Right forelimb (tissue), 1 donor: ENCODE data around the gene TSPYL4.
"Not testable (repeated sequence)": the region's sequence is repeated elsewhere in the genome, so short reads cannot be mapped to it uniquely, and the experiment has no call there.

Source experiments
- DNase-seq: peaks from one replicate; pipeline ENCODE4 v3.0.0-alpha.2; 2018

Gene TSPYL4

DNA sequence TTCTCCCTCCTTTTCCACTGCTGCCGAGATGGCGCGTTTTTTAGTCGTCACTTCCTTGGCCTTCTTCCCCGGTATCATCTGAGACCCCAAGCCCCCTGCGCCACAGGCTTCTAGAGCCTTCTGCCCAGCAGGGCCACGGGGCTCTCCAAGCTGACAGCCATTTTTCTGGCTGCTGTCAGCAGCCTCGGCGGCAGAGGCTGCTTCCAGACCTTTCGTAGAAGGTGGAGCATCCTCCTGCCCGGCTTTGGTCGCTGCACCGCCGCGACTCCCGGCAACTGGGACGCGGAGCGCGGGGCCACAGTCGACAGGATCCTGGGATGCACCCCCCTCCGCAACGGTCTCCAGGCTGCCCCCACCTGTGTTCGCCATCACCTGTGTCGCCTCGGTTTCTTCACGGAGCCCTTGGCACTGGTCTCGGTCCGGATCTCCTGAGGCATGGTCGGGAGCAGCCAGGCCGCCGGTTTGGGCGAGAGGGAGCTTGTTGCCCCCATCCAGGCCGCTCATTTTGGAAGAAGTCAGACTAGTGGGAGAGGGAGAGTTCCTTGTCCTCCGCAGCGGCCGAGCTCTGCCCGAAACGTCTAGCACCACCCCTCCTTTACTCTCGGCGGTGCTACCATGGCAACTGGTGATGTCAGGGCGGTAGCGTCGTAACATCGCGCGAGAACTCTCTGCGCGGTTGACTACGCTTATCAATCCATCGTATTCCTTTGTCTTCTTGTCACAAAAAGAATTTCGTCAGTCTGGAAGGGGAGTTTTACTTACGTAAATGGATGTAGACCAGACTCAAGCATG, at the start of gene TSPYL4:
TSPYL4 (minus strand) TSS at position 571 of the 792 bp plus-strand sequence; CDS start at position 504, 67 bp downstream.
- peak; percentile 96 for DNase-seq

DNA sequence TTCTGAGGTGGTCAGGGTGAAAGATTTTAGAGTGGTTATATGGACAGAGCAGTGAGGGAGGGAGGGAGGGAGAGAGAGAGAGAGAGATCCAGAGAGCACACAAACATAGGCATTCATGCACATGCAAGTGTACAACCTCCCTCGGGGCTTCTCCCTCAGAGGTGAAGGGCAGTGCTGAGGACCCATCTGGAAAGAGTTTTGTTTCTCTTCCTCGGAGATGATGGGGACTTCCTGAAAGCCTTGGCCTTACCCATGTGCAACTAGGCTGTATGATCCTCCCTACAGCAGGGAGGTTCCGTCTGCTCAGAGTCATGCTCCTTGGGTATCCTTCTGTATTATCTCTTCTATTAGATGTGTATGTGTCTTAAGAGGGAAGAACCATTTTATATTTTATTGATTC, 47.2 kb upstream of the TSPYL4 start:
- no peak for DNase-seq

DNA sequence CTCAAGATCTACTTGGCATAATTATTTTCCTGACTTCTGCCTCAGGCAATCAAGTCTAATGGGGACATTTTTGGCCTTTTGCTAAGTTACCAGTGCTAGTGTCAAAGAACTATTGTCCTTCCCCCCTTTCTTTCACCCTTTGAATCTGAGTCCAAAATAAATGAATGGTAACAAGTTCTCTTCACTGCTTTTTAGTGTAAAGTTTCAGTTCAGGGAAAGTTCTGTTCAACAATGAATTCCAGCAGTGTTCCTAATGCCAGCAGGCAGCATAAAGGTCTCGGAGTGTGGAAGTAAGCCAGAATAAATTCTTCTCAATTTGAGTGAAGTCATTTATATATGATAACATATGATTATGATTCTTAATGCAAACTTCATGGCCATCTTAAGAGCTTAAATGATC, 46.7 kb upstream of the TSPYL4 start:
- DNase-seq: no peak

DNA sequence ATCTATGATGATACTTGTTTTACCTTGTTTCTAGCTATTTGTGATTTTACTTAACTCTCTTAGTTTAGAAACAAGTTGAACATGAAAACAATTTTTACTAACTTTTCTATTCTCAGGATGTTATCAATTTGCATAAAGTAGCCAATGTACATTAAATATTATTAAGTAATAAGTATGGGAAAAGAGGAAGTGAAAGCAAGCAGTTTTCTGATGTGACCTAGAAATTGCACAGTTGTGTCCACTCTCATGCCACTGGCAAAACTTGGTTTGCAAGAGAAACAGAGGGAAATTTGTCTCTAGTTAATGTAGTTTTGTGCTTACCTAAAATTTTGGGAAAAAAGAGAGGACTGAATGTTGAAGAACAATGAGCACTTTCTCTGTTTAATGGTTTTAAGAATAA, 45.1 kb upstream of the TSPYL4 start:
- DNase-seq: no peak

DNA sequence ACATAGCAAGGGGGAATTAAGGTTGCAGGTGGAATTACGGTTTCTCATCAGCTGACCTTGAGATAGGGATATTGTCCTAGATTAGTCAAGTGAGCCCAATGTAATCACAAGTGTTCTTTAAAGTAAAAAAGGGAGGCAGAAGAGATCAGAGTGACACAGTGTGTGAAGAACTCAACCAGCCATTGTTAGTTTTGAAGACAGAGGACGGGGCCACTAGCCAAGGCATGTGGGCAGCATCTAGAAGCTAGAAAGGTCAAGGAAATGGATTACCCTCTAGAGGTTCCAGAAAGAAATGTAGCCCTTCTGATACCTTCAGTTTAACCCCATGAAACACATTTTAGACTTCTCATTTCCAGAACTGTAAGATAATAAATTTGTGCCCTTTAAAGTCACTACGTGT, 44.4 kb upstream of the TSPYL4 start:
- no peak for DNase-seq

DNA sequence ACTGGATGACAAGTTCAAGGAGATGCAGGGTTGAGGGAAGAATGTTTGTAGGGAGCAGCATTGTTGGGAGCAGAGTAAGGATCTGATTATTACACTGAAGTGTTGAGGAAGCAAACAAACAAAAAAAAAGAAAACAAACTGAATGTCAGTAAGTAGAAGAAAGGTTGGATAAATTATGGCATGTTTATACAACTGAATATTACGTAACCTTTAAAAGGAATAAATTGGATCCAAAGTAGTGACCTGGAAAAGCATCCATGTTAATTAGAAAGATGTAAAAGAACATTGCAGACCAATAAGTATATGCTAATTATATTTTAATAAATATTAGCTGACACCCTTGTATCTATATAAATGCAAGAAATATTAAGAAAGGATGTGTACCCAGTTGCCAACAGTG, 38.7 kb upstream of the TSPYL4 start:
- no peak for DNase-seq

DNA sequence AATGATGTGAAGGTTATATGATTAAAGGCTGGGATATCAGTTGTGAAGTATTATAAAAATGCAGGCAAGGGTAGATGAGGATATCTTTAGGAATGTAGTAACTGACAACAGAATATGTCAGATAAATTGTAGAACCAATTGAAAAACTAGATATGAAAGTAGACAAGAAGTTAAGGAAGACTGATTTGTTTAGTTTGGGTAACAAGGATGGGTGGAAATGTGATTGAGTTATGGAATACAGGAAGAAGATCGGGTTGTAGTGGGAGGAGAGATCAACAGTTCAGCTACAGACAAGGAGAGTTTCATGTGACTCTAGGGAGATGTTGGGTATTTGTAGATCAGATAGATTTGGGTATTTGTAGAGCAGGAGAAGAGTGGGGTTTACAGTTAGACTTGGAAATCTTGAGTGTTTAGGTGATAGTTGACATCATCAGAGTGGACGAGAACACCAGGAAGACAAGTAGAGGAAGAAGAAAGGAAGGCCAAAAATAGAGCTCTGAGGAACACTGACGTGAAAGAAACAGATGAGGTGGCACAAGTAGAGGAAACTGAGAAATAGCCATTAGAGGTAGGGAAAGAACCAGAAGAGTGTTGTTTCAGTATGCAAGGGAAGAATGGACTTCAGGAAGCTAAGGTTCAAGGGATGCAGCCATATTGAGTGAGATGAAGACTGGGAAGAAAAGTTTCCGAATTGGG, 38.0 kb upstream of the TSPYL4 start:
- DNase-seq: no peak

DNA sequence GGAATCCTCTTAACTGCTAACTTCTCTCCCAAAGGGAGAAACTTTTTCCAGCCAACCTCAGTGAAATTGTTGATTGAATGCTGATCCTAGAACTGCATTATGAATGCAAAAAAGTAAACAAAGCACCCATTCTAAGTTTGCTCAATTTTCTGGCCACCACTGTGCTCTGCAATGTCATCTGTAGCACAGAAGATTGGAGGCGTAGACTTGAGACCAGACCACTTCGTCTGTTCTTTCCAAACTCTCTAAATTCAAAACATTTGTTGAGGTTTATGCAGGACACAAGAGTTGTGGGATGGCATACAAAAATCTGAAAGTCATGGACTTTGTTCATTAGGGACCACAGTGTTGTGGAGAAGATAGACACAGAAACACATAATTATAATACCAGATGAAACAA, 36.9 kb upstream of the TSPYL4 start:
- no peak for DNase-seq

DNA sequence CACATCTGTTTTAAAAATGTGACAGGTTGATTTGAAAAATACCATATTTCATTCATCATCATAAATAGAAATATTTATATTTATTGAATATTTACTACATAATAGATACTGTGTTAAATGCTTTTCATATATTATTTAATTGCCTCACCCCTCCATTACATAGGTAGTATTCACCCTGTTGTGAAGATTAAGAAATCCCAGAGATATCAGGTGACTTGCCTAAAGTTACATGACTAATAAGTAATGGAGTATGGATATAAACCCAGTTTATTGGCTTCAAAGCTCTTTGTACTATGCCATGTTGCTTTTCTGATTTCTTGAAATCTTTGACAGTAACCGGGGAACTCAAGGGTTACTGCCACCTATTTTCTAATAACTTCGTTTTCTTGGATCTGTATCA, 36.0 kb upstream of the TSPYL4 start:
- DNase-seq: no peak

DNA sequence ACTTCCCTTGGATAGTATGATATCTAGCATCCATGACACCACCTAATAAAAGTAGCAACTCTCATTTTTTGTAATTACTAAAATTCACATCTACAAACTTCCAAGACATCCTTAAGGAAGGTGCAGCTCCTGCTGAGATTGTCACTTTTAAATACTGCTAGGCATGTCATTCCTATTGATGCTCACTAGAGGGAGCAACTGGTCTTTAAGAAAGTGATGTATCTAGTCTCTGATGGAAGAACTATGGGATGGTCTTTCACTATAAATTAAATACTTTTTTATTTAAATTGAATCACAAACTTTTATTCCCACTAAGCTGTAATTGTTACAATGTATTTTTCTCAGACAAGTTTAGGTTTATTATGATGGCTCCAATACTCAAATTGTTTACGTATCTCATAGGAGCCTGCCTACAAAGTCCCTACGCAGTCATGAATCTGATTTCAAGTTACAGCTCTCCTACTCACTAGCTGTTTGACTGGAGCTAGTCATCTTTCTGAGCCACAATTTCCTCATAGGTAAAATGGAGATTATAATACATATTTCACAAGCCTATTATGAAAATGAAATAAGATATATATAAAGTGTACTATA, 33.9 kb upstream of the TSPYL4 start:
- no peak for DNase-seq

DNA sequence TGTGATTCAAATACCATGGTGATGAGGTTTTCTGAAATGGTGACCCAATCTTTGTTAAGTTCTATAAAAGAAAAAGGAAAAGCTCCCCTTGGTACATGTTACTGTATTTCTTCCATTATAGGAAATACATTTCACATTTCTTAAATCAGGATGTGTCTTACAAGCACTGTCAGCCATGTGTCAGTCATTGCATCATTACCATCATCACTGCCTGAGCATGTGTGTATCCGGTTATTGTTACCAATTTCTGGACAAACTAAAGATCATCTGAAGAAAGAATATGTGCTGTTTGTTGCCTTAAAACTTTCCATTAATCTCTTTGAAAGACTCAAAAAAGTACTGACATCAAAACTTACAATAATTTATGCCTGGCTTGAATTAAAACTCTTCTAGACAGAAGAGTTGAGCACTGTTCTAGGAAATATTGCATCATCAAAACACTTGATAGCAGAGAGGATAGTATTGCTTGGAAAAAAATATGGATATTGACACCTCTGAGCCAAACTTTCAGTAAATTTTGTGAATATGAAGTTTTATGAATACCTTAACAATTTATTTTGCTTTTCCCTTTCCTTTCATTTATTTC, 33.0 kb upstream of the TSPYL4 start:
- no peak for DNase-seq

DNA sequence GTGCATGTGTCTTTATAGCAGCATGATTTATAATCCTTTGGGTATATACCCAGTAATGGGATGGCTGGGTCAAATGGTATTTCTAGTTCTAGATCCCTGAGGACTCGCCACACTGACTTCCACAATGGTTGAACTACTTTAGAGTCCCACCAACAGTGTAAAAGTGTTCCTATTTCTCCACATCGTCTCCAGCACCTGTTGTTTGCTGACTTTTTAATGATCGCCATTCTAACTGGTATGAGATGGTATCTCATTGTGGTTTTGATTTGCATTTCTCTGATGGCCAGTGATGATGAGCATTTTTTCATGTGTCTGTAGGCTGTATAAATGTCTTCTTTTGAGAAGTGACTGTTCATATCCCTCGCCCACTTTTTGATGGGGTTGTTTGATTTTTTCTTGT, 31.1 kb upstream of the TSPYL4 start:
- DNase-seq: not testable (repeated sequence)

DNA sequence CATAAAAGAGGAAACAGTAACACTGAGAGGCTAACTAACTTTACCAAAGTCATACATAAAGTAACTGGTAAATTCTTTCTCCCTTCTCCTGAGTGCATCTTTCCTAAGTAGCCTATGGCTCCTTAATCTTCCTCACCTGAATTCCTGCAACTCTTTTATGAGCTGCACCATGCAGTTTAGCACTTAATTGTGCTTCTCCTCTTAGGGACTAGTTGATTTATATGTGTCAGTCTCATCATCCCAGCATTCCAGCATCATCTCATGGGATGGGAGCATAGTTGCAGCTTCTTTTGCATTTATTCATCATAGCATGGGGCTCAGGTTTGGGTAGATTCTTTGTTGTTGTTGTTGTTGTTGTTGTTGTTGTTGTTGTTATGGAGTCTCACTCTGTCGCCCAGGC, 29.3 kb upstream of the TSPYL4 start:
- DNase-seq: no peak

DNA sequence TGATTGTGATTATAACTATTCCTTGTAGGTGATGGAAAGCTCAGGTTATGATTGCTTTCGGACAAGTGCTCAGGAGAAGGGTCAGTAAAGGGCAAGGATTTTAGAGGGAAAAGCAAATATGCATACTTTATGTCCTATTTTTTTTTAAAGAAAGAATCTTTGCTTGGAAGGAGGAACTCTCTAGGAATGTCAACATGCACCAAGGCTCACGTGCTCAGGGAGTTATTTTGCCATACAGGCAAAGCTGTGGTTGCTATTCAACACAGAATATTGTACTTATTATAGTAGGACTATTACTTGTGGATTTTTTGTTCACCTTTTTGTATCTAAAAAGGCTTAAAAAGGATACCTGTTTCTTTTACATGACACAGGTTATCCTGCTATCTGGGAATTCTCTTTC, 28.8 kb upstream of the TSPYL4 start:
- DNase-seq: no peak

DNA sequence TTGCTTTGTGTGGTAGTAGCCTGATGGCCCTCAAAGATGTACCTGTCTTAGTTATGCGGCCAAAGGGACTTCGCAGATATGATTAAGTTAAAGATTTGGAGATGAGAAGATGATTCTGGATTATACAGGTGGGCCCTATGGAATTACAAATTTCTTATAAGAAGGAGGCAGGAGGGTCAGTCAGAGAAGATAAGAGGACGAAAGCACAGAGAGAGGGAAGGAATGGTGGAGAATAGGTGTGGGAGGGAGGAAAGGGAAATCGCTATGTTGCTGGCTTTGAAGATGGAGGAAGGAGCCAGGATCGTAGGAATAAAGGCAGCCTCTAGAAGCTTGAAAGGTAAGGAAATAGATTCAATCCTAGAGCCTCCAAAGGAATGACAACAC, 27.1 kb upstream of the TSPYL4 start:
- no peak for DNase-seq

DNA sequence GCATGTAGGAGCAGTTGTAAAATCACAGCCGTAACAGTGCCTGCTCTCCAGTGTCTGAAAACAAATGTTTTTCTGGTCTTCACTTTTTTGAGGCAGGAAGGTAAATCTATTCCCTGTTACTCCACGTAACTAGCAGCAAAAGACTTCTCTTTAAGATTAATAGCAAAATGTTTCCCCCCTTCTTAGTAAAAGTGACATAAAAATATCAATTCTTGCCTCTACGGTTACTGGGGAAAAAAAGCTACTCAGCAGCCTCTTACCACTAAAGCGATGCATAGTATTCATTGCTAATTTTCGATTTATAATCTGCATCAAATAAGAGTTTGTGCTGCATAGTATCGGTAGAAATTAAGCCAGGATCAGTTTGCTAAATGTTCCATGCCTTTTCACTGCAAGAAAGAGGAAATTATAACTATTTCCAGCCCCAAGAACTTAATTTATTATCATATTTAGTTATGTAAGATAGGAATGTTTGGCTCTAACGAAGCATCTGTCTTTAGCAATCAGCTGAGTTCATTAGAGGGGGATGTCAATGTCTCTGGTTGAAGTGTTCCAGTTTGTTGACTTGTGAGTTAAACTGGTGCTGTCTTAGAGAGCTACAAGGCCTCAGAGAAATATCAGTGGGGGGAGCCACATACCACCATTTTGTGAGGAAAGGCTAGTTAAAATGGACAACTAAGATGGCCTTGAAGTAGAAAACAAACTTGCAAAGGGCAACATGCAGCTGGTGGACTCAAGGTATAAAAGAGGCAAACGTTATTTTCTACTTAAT, 26.5 kb upstream of the TSPYL4 start:
- no peak for DNase-seq

DNA sequence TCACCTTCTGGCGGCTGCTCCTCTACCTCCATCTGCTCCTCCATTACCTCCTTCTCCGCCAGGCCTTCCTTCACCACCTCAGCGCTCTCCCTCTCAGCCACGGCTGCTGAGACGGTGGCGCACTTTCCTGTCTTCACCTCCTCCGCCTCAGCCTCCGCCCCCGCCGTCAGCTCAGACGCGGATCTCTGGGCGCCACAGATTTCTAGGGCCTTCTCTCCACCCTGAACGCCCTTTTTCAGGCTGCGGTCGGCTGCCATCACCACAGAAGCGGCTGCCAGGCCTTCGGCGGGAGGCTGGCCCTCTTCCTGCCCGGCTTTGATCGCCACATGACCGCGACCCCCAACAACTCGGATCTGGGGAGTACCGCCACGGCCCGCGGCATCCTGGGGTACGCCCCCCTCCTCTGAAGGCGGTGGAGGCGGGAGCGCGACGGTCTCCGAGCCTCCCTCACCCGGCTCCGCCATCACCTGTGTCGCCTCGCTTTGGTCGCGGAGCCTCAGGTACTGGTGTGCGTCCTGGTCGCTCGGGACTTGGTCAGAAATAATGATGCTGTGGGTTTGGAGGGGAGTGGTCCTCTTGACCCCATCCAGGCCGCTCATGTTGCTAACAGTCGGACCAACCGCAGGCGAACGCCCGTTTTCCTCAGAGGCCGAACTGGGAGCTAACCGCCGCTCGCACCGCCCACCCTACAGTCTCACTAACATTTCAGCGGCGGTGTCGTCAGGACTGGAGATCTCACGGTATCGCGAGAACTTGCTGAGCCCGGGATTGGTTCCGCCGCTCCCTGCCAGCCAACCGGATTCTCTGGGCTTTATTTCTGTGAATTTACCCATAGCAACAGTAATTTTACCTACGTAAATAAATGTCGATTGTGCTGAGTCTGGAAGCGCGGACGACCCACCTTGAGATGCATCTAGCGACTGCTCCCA, 25.6 kb upstream of the TSPYL4 start, which contains the start of gene TSPYL1:
TSPYL1 (minus strand) TSS at position 699 of the 929 bp plus-strand sequence; CDS start at position 599, 100 bp downstream.
- peak; percentile 98 for DNase-seq

DNA sequence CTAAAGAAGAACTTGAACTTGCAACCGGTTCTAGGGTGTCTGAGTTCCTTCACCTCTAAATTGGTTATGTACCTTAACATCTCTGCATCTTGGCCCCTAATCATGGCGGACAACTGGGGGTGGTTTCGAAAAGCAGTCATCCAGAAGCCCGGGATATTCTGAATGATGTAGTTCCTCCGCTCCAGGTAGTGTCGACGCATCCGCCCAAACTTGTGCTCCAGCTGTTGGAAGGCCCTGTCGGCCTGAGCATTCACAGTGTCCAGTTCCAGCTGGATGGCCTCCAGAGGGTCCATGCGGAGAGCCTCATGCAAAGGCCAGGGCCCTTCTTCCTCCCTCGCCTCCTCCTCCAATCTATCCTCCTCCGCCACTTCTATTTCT, 25.0 kb upstream of the TSPYL4 start:
- peak; percentile 81 for DNase-seq

DNA sequence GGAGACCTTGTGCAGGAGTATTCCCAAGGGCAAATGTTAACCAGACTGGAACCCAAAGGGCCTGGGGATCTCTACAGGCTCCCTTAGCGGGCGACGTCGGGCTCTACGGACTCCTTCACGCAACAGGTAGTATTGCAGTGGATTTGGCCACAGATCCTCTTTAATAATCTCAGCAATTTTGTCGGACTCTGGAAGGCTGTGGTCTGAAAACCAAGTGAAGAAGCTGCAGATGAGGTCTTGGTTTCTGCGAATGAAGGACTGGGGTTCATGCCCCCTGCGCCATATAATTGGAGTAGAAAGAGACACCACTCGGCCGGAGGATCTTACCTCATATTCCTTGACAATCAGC, 24.6 kb upstream of the TSPYL4 start:
- no peak for DNase-seq

DNA sequence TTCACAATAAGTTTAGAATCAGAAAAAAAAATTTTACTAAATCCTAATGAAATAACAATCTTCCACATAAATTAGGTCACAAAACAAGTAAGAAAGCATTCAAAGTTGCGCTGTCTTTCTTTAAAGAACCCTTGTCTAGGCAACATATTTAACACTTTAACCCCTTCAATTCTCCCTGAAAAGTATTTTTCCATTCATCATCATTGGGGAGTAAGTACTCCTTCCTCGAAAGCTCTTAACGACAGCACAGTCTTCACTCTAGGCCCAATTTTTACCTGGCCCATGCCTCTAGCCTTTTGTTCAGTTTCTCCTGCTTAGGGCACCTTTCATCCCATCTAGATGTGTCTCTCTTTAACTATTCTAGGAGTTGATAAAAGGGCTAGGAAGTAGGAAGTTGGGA, 23.2 kb upstream of the TSPYL4 start:
- no peak for DNase-seq

DNA sequence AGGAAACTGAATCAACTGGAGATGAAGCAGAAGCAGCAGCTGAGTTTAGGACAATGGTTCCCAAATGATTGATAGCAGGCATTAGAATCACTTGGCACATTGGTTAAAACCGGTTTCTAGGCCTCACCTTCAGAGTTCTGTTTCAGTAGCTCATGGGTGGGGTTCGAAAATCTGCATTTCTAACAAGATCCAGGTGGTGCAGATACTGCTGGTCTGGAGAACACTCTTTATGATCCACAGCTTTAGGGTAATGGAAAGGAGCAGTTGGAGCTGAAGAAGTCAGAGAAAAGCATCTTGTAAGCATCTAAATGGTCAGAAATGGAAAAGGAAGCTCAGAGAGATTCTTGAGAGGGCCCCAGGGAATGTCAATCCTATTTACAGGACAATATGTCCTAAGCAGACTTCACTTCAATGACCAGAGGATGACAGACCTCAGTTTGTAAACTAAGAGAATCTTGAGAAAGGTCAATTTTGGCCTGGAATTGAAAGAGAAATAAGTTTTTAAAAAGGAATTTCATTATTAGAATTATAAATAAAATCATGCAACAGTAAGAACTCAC, 17.4 kb upstream of the TSPYL4 start:
- DNase-seq: no peak
